ENCODE measurements around the gene SMIM9.

DNA sequence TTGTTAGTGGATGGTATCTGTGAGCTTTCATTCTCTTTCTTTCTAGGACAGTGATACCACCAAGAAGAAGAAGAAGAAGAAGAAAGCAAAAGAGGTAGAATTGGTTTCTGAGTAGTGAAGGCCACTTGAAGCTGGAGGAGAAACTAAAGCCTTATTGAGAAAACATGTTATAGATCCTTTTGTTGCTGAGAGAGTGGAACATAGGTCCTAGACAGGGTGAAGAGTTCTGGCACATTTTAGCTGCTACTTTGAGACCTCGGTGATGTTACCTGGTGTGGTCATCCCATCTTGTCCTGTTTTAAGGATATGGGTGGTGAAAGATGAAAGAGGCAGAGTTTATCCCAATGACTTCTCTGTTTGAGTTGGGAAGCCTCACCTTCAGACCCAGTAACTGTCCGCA, 57.7 kb downstream of the SMIM9 start:
- TF ChIP-seq POLR2A (IDR thresholded peaks at IDR 0.05) (no peak), POLR2AphosphoS5 (IDR thresholded peaks at IDR 0.05) (no peak)
- TF ChIP-seq, protein P1, sequence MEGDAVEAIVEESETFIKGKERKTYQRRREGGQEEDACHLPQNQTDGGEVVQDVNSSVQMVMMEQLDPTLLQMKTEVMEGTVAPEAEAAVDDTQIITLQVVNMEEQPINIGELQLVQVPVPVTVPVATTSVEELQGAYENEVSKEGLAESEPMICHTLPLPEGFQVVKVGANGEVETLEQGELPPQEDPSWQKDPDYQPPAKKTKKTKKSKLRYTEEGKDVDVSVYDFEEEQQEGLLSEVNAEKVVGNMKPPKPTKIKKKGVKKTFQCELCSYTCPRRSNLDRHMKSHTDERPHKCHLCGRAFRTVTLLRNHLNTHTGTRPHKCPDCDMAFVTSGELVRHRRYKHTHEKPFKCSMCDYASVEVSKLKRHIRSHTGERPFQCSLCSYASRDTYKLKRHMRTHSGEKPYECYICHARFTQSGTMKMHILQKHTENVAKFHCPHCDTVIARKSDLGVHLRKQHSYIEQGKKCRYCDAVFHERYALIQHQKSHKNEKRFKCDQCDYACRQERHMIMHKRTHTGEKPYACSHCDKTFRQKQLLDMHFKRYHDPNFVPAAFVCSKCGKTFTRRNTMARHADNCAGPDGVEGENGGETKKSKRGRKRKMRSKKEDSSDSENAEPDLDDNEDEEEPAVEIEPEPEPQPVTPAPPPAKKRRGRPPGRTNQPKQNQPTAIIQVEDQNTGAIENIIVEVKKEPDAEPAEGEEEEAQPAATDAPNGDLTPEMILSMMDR (IDR thresholded peaks at IDR 0.05): no peak

Data from prostate gland (tissue), 2 donors.